Neural progenitor cell (in vitro differentiated cells): Measurements from ENCODE around the gene MYLK. TPM values are rescaled to one million over a fixed set of nuclear protein-coding genes. Genes with fewer than 3 reads are reported as not detected.

Experiments used
- DNase-seq: peaks from one replicate; pipeline ENCODE4 v3.0.0-alpha.2; 2016; ENCODE audit warnings: low spot score
- H2AFZ ChIP-seq: fragments of 200-600 bp; sonication (generic); replicated peaks from 2 replicates; pipeline ENCODE4 v1.6.1; 2016; ENCODE audit warnings: antibody characterized with exemption
- H3F3A ChIP-seq: fragments of 200-600 bp; sonication (generic); 2 replicates; pipeline ENCODE4 v1.6.1; 2016; ENCODE audit warnings: antibody characterized with exemption, low read depth
- H3K27ac ChIP-seq: fragments of 200-600 bp; sonication (generic); 2 replicates; pipeline ENCODE4 v1.5.1; 2016; ENCODE audit warnings: mild to moderate bottlenecking
- H3K27me3 ChIP-seq: fragments of 200-600 bp; sonication (generic); 2 replicates; pipeline ENCODE4 v1.6.1; 2016; ENCODE audit warnings: mild to moderate bottlenecking, moderate library complexity
- H3K36me3 ChIP-seq: fragments of 200-600 bp; sonication (generic); 2 replicates; pipeline ENCODE4 v1.5.1; 2016
- H3K4me1 ChIP-seq: fragments of 200-600 bp; sonication (generic); 2 replicates; pipeline ENCODE4 v1.6.1; 2016; ENCODE audit warnings: mixed run types
- H3K4me2 ChIP-seq: fragments of 200-600 bp; sonication (generic); 2 replicates; pipeline ENCODE4 v1.6.1; 2016
- H3K4me3 ChIP-seq: fragments of 200-600 bp; sonication (generic); 2 replicates; pipeline ENCODE4 v1.5.1; 2016
- H3K79me2 ChIP-seq: fragments of 200-600 bp; sonication (generic); 2 replicates; pipeline ENCODE4 v1.6.1; 2016; ENCODE audit warnings: low read depth
- H3K9ac ChIP-seq: fragments of 200-600 bp; sonication (generic); 2 replicates; pipeline ENCODE4 v1.6.1; 2016
- H3K9me3 ChIP-seq: fragments of 200-600 bp; sonication (generic); 2 replicates; pipeline ENCODE4 v1.5.1; 2016; ENCODE audit warnings: low read depth
- H4K20me1 ChIP-seq: fragments of 200-600 bp; sonication (generic); 2 replicates; pipeline ENCODE4 v1.6.1; 2016; ENCODE audit warnings: low read depth
- H3K27ac Mint-ChIP-seq: 3 replicates; pipeline ENCODE4 v1.8.0; 2021; ENCODE audit warnings: mixed read lengths
- H3K27me3 Mint-ChIP-seq: 2 replicates; pipeline ENCODE4 v1.8.0; 2022; ENCODE audit warnings: low read depth, mild to moderate bottlenecking, inconsistent platforms, moderate library complexity, mixed read lengths; ENCODE audit not compliant: insufficient read depth
- H3K36me3 Mint-ChIP-seq: 3 replicates; pipeline ENCODE4 v1.8.0; 2021; ENCODE audit warnings: mixed read lengths
- H3K4me1 Mint-ChIP-seq: 3 replicates; pipeline ENCODE4 v1.8.0; 2021; ENCODE audit warnings: mixed read lengths
- H3K4me3 Mint-ChIP-seq: 3 replicates; pipeline ENCODE4 v1.8.0; 2021; ENCODE audit warnings: mild to moderate bottlenecking, moderate library complexity, mixed read lengths
- H3K9me3 Mint-ChIP-seq: 3 replicates; pipeline ENCODE4 v1.8.0; 2020; ENCODE audit warnings: mixed read lengths
- EZH2 ChIP-seq: fragments of 200-600 bp; sonication (generic); IDR thresholded peaks from 2 replicates; pipeline ENCODE4 v1.6.1; 2017; ENCODE audit warnings: antibody characterized with exemption, mild to moderate bottlenecking, moderate library complexity
- EZH2phosphoT487 ChIP-seq: fragments of 200-600 bp; sonication (generic); IDR thresholded peaks from 2 replicates; pipeline ENCODE4 v1.6.1; 2017; ENCODE audit warnings: antibody characterized with exemption
- total RNA-seq: library from RNA; depleted of rRNA; stranded (reverse); fragments of >200 nt; gene quantifications from 2 replicates; pipeline ENCODE4 v1.2.3, GENCODE V29; 2015; ENCODE audit warnings: low replicate concordance
- TF ChIP-seq, protein P1 (sequence below): fragments of 200-600 bp; sonication (generic); IDR thresholded peaks from 2 replicates; pipeline ENCODE4 v1.5.1; 2017; ENCODE audit warnings: antibody characterized with exemption, mild to moderate bottlenecking

Gene MYLK
- total RNA-seq, 1 donor from 2014 or later = 28.4 TPM

DNA sequence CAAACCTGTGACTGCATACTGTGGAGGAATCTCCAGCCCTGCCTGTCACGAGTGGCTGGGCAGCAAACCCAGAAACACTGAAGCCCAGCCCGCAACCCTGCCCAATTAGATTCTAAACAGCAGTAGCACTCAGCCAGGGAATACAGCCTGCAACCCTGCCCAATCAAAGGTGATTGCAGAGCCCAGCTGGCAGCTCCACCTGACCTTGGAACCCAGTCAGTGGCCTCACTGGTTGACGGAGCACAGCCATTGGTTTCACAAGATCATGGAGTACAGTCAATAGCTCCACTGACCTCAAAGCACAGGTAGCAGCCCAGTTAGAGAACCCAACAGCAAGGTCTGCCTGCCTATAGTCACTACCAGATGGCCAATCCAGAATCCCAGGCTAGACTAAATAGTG is 35.2 kb upstream of the MYLK start:
- Histone ChIP-seq H3K4me3 (no peak overlapping the region), H2AFZ (no peak overlapping the region), H3K27ac (no peak overlapping the region), H3K9me3 (no peaks in the 10 kb centered on the region), H3F3A (no peaks in the 10 kb centered on the region), H3K36me3 (peaks cover 37% of the 10 kb centered on the region), H4K20me1 (no peaks in the 10 kb centered on the region), H3K79me2 (peaks cover 5% of the 10 kb centered on the region), H3K27me3 (no peaks in the 10 kb centered on the region), H3K4me2 (no peak overlapping the region), H3K4me1 (no peaks in the 10 kb centered on the region), H3K9ac (no peak overlapping the region)
- no peak for DNase-seq
- Mint-ChIP-seq H3K36me3 (peaks cover 65% of the 10 kb centered on the region), H3K27me3 (no peaks in the 10 kb centered on the region), H3K4me3 (no peak overlapping the region), H3K9me3 (peaks cover 32% of the 10 kb centered on the region), H3K4me1 (peaks cover 10% of the 10 kb centered on the region), H3K27ac (no peak overlapping the region)
- no peak for TF ChIP-seq EZH2phosphoT487
- TF ChIP-seq EZH2 = no peak

DNA sequence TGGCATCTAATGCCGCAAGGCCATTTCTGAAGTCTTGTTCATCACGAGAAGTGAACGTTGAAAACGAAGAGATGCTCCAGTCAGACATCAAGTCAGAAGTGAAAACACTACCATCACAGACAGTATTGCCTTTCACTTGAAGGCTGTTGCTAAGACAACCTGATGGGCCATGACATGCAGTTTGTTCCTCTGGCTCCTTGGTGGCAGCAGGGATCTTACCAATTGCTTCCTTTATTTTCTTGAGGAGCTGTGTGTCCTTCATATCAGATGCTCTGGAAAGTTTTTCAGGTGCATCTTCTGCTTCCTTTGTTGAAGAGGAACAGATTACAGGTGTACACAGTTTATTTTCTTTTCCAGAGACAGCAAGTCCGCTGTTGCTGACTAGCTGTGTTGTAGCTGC is 30.7 kb upstream of the MYLK start:
- Histone ChIP-seq H3K9me3 (no peaks in the 10 kb centered on the region), H3K9ac (no peak overlapping the region), H3K4me1 (peaks cover 4% of the 10 kb centered on the region), H3K27ac (peak overlapping the region; percentile 10), H3K79me2 (no peaks in the 10 kb centered on the region), H3K4me3 (no peak overlapping the region), H4K20me1 (no peaks in the 10 kb centered on the region), H3F3A (peaks cover 7% of the 10 kb centered on the region), H3K27me3 (no peaks in the 10 kb centered on the region), H2AFZ (no peak overlapping the region), H3K36me3 (peaks cover 8% of the 10 kb centered on the region), H3K4me2 (no peak overlapping the region)
- H3K36me3 Mint-ChIP-seq = peaks cover 32% of the 10 kb centered on the region
- peaks cover 2% of the 10 kb centered on the region for H3K9me3 Mint-ChIP-seq
- TF ChIP-seq EZH2 = no peak
- TF ChIP-seq, protein P1, sequence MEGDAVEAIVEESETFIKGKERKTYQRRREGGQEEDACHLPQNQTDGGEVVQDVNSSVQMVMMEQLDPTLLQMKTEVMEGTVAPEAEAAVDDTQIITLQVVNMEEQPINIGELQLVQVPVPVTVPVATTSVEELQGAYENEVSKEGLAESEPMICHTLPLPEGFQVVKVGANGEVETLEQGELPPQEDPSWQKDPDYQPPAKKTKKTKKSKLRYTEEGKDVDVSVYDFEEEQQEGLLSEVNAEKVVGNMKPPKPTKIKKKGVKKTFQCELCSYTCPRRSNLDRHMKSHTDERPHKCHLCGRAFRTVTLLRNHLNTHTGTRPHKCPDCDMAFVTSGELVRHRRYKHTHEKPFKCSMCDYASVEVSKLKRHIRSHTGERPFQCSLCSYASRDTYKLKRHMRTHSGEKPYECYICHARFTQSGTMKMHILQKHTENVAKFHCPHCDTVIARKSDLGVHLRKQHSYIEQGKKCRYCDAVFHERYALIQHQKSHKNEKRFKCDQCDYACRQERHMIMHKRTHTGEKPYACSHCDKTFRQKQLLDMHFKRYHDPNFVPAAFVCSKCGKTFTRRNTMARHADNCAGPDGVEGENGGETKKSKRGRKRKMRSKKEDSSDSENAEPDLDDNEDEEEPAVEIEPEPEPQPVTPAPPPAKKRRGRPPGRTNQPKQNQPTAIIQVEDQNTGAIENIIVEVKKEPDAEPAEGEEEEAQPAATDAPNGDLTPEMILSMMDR = no peak
- no peak for TF ChIP-seq EZH2phosphoT487
- H3K27me3 Mint-ChIP-seq = peaks cover 2% of the 10 kb centered on the region
- peaks cover 13% of the 10 kb centered on the region for H3K4me1 Mint-ChIP-seq
- H3K4me3 Mint-ChIP-seq = no peak overlapping the region
- no peak overlapping the region for H3K27ac Mint-ChIP-seq
- no peak for DNase-seq

DNA sequence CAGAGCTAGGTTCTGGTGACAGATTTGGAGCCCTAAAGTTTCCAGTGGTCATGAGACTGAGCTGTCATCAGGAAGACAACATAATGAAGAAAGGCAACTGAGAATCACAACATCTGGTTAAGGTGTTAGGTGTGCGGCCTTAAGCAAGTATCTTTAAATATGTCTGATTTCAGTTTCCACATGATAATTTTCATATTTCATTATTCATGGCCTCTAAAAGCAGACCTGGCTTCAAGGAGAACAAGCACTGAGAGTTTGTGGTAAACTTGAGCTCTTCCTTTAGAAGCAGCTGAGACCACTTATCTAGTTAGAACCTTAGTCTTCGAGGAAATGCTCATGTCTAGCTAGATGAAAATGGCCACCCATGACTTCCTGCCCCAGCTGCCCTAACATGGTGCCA is 25.7 kb upstream of the MYLK start:
- Histone ChIP-seq H3K27ac (no peak overlapping the region), H3K36me3 (peaks cover 7% of the 10 kb centered on the region), H3K27me3 (no peaks in the 10 kb centered on the region), H3K4me1 (peaks cover 4% of the 10 kb centered on the region), H3F3A (peaks cover 7% of the 10 kb centered on the region), H3K9me3 (no peaks in the 10 kb centered on the region), H3K4me3 (no peak overlapping the region), H3K4me2 (no peak overlapping the region), H4K20me1 (no peaks in the 10 kb centered on the region), H3K79me2 (no peaks in the 10 kb centered on the region), H2AFZ (no peak overlapping the region), H3K9ac (no peak overlapping the region)
- Mint-ChIP-seq H3K9me3 (no peaks in the 10 kb centered on the region), H3K27me3 (peaks cover 10% of the 10 kb centered on the region), H3K36me3 (peaks cover 13% of the 10 kb centered on the region), H3K27ac (no peak overlapping the region), H3K4me3 (no peak overlapping the region), H3K4me1 (peaks cover 6% of the 10 kb centered on the region)
- TF ChIP-seq, protein P1 = no peak
- no peak for TF ChIP-seq EZH2phosphoT487
- no peak for TF ChIP-seq EZH2
- no peak for DNase-seq

DNA sequence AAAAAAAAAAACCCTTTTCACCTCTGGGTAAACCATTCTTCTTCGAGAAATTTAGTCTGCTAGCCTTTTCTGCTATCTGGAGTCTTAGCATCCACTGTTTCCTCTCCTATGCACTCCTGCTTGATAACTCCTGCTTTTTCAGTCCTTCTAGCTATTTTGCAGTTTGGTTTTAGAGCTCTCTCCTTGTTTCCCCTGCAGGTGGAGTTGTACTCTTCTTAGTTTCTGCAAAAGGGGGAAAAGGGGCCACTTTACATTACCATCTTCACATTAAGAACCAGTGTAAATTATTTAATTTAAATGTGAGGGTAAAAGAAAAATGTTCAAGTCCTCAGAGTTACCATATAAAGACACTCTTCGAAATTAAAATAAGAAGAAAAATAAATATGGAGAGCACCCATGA is 23.6 kb upstream of the MYLK start:
- H3K36me3 ChIP-seq = no peaks in the 10 kb centered on the region
- no peak overlapping the region for H3K27ac ChIP-seq
- H3F3A ChIP-seq = no peaks in the 10 kb centered on the region
- no peak overlapping the region for H3K9ac ChIP-seq
- no peak for TF ChIP-seq EZH2phosphoT487
- TF ChIP-seq, protein P1 = peak; percentile 42
- peaks cover 2% of the 10 kb centered on the region for H3K4me1 Mint-ChIP-seq
- H3K27me3 ChIP-seq = no peaks in the 10 kb centered on the region
- H3K9me3 Mint-ChIP-seq = no peaks in the 10 kb centered on the region
- H3K4me2 ChIP-seq = no peak overlapping the region
- H3K27ac Mint-ChIP-seq = no peak overlapping the region
- DNase-seq = no peak
- no peaks in the 10 kb centered on the region for H3K4me1 ChIP-seq
- peaks cover 10% of the 10 kb centered on the region for H3K27me3 Mint-ChIP-seq
- no peaks in the 10 kb centered on the region for H3K79me2 ChIP-seq
- H3K36me3 Mint-ChIP-seq = peaks cover 5% of the 10 kb centered on the region
- no peaks in the 10 kb centered on the region for H3K9me3 ChIP-seq
- H2AFZ ChIP-seq = no peak overlapping the region
- H3K4me3 Mint-ChIP-seq = no peak overlapping the region
- H3K4me3 ChIP-seq = no peak overlapping the region
- H4K20me1 ChIP-seq = no peaks in the 10 kb centered on the region
